Aorta (tissue), 5 donors: ENCODE data around the gene OR52I2. TPM values are rescaled to one million over a fixed set of nuclear protein-coding genes. Genes with fewer than 3 reads are reported as not detected.

Experiments
- ATAC-seq: fragments of 200-7000 bp; cut with Tn5 transposase; one replicate; pipeline ENCODE4 v1.9.1; 2022; ENCODE audit warnings: moderate library complexity; ENCODE audit not compliant: low FRiP score
- DNase-seq, 2 donors: peaks; one replicate each; pipeline ENCODE4 v3.0.0-alpha.2; 2020
- H3K27ac ChIP-seq, 2 donors: one replicate each; pipeline ENCODE4 v1.5.1; 2013; ENCODE audit warnings: low read length in 2 of 2, mild to moderate bottlenecking in 2 of 2, moderate library complexity in 2 of 2, control low read depth in 1 of 2, inconsistent platforms in 1 of 2, low read depth in 1 of 2
- H3K27me3 ChIP-seq, 2 donors: one replicate each; pipeline ENCODE4 v1.6.1; 2013; ENCODE audit warnings: control low read depth in 1 of 2, low read length in 1 of 2, mild to moderate bottlenecking in 1 of 2, moderate library complexity in 1 of 2; ENCODE audit not compliant: insufficient read depth in 2 of 2, control insufficient read depth in 1 of 2
- H3K36me3 ChIP-seq, 2 donors: one replicate each; pipeline ENCODE4 v1.6.1; 2013; ENCODE audit warnings: control low read depth in 1 of 2, low read length in 1 of 2, mild to moderate bottlenecking in 1 of 2; ENCODE audit not compliant: insufficient read depth in 2 of 2, control insufficient read depth in 1 of 2
- H3K4me1 ChIP-seq, 2 donors: one replicate each; pipeline ENCODE4 v1.6.1; 2013; ENCODE audit warnings: low read length in 2 of 2, control low read depth in 1 of 2, mild to moderate bottlenecking in 1 of 2, moderate library complexity in 1 of 2; ENCODE audit not compliant: insufficient read depth in 2 of 2, control insufficient read depth in 1 of 2
- H3K4me3 ChIP-seq, 2 donors: one replicate each; pipeline ENCODE4 v1.5.1; 2013; ENCODE audit warnings: low read length in 2 of 2, control low read depth in 1 of 2, mild to moderate bottlenecking in 1 of 2
- H3K9me3 ChIP-seq: one replicate; pipeline ENCODE4 v1.6.1; 2013; ENCODE audit warnings: mild to moderate bottlenecking, low read length; ENCODE audit not compliant: control insufficient read depth
- WGBS, 2 donors: extraction: QIAGEN DNeasy Blood & Tissue Kit; methylation state at CpG; one replicate each; pipeline ENCODE4 v1.1.7; 2013; 5-methylcytosine and 5-hydroxymethylcytosine counted together
- intact Hi-C, 2 donors: fragments of 100-400 bp; cut with DNase I; formaldehyde crosslinking; loops; one replicate each; pipeline versions ENCODE4 v1.14.2 to v1.15.0; 2022
- long read RNA-seq, 2 donors: library from polyadenylated mRNA; unstranded; transcript quantifications; one replicate each; pipeline ENCODE4 v2.0.0, GENCODE V29; 2020 to 2021
- polyA plus RNA-seq, 2 donors: library from polyadenylated mRNA; stranded (reverse); fragments of 200-250 nt; gene quantifications; one replicate each; pipeline ENCODE4 v1.2.3, GENCODE V29; 2013
- total RNA-seq, 2 donors: library from RNA; stranded (reverse); fragmentation: NEBNext Ultra II Directional; extraction: Animal tissue kit (Norgen Biotek cat#: 25700); gene quantifications; one replicate each; pipeline ENCODE4 v1.2.1, GENCODE V29; 2021
- donor health status: healthy with polysubstance abuse.
- donor health status: Bipolar disorder and iron deficiency.
- donor health status: DM: no; HTN: no; CAD: no.
- donor health status: DM: no; HTN: no; CAD: no.
- donor health status: DM: yes; HTN: yes; CAD: no.

The OR52I2 gene
- total RNA-seq (not detected), polyA plus RNA-seq (not detected)
- long read RNA-seq, donor 1 = 0 reads
- long read RNA-seq, donor 2 = 0 reads

- no peak within 1 kb of the TSS for H3K27ac ChIP-seq
- H3K4me3 ChIP-seq = no peak within 1 kb of the TSS
- intact Hi-C loops = no loop called here
- no peaks in the 10 kb centered on the region for H3K9me3 ChIP-seq
- no peaks in the 10 kb centered on the region for H3K36me3 ChIP-seq
- DNase-seq (no peak), ATAC-seq (no peak)
- H3K27me3 ChIP-seq = no peaks in the 10 kb centered on the region
- no peaks in the 10 kb centered on the region for H3K4me1 ChIP-seq
These were observed at the start of gene OR52I2 for GRCh38 chr11:4581443-4581842. TSS of gene OR52I2 (plus strand) at chr11:4581743.

- Histone ChIP-seq H3K27me3 (no peaks in the 10 kb centered on the region), H3K4me3 (no peak overlapping the region), H3K27ac (no peak overlapping the region), H3K36me3 (no peaks in the 10 kb centered on the region), H3K4me1 (no peaks in the 10 kb centered on the region), H3K9me3 (no peaks in the 10 kb centered on the region)
- WGBS, 2 donors = 22 to 24% methylated on average over 3 of the region's 3 CpGs
- DNase-seq (peak in 1 of 2 donors; percentile 63), ATAC-seq (no peak)
- intact Hi-C loops = no loop called here
These were observed 41.8 kb upstream of the OR52I2 start for GRCh38 chr11:4539603-4540219.

GRCh38 chr11:4541071-4541470 is 40.5 kb upstream of the OR52I2 start:
- Histone ChIP-seq H3K4me3 (no peak overlapping the region), H3K9me3 (no peaks in the 10 kb centered on the region), H3K27ac (no peak overlapping the region), H3K36me3 (no peaks in the 10 kb centered on the region), H3K4me1 (no peaks in the 10 kb centered on the region), H3K27me3 (no peaks in the 10 kb centered on the region)
- 7 to 34% methylated on average over 1 of the region's 1 CpG for WGBS, 2 donors
- intact Hi-C loops = no loop called here
- DNase-seq (no peak), ATAC-seq (no peak)

- Histone ChIP-seq H3K9me3 (no peaks in the 10 kb centered on the region), H3K4me3 (no peak overlapping the region), H3K27ac (no peak overlapping the region), H3K36me3 (no peaks in the 10 kb centered on the region), H3K4me1 (no peaks in the 10 kb centered on the region), H3K27me3 (no peaks in the 10 kb centered on the region)
- ATAC-seq = no peak
- intact Hi-C loops = no loop called here
- DNase-seq = no peak
These were observed 38.0 kb upstream of the OR52I2 start for GRCh38 chr11:4543561-4543960.

- WGBS, 2 donors = 50 to 53% methylated on average over 5 of the region's 5 CpGs
- Histone ChIP-seq H3K27me3 (no peaks in the 10 kb centered on the region), H3K9me3 (no peaks in the 10 kb centered on the region), H3K36me3 (no peaks in the 10 kb centered on the region), H3K4me1 (no peaks in the 10 kb centered on the region), H3K4me3 (no peak within 1 kb of the TSS), H3K27ac (no peak within 1 kb of the TSS)
- DNase-seq (no peak), ATAC-seq (no peak)
- intact Hi-C loops = no loop called here
These were observed 36.7 kb upstream of the OR52I2 start, which contains the start of gene OR52M1 for GRCh38 chr11:4544891-4545290. TSS of gene OR52M1 (plus strand) at chr11:4545191. CDS start at chr11:4545191, 0 bp downstream.

GRCh38 chr11:4546878-4547277 is 34.7 kb upstream of the OR52I2 start:
- DNase-seq (no peak), ATAC-seq (no peak)
- 87 to 92% methylated on average over 1 of the region's 1 CpG for WGBS, 2 donors
- Histone ChIP-seq H3K27ac (no peak overlapping the region), H3K27me3 (no peaks in the 10 kb centered on the region), H3K4me1 (no peaks in the 10 kb centered on the region), H3K4me3 (no peak overlapping the region), H3K9me3 (peaks cover 4% of the 10 kb centered on the region), H3K36me3 (no peaks in the 10 kb centered on the region)
- intact Hi-C loops = no loop called here

GRCh38 chr11:4547416-4547815 is 34.1 kb upstream of the OR52I2 start:
- Histone ChIP-seq H3K4me1 (no peaks in the 10 kb centered on the region), H3K4me3 (no peak overlapping the region), H3K27me3 (no peaks in the 10 kb centered on the region), H3K9me3 (peaks cover 4% of the 10 kb centered on the region), H3K27ac (no peak overlapping the region), H3K36me3 (no peaks in the 10 kb centered on the region)
- ATAC-seq (no peak), DNase-seq (no peak)
- 59 to 62% methylated on average over 4 of the region's 4 CpGs for WGBS, 2 donors
- intact Hi-C loops = no loop called here

- Histone ChIP-seq H3K4me1 (no peaks in the 10 kb centered on the region), H3K4me3 (no peak overlapping the region), H3K36me3 (no peaks in the 10 kb centered on the region), H3K27ac (no peak overlapping the region), H3K27me3 (no peaks in the 10 kb centered on the region), H3K9me3 (peaks cover 4% of the 10 kb centered on the region)
- WGBS, 2 donors = 71 to 81% methylated on average over 8 of the region's 8 CpGs
- ATAC-seq (no peak), DNase-seq (no peak)
- intact Hi-C loops = no loop called here
These were observed 30.1 kb upstream of the OR52I2 start for GRCh38 chr11:4551346-4551979.
